ES-I3 (cell line): ENCODE measurements around the gene CADPS2.

ENCODE experiments used
- H3K36me3 ChIP-seq: 2 replicates; pipeline ENCODE4 v1.6.1; 2013; ENCODE audit warnings: mild to moderate bottlenecking, low read length, control low read depth, moderate library complexity; ENCODE audit not compliant: insufficient read depth
- H3K4me1 ChIP-seq: 2 replicates; pipeline ENCODE4 v1.6.1; 2013; ENCODE audit warnings: mild to moderate bottlenecking, control low read depth, low read length; ENCODE audit not compliant: insufficient read depth
- H3K9ac ChIP-seq: 2 replicates; pipeline ENCODE4 v1.6.1; 2013; ENCODE audit warnings: low read depth, mild to moderate bottlenecking, low read length, moderate library complexity
- H3K9me3 ChIP-seq: 2 replicates; pipeline ENCODE4 v1.6.1; 2013; ENCODE audit warnings: mild to moderate bottlenecking, low read length, moderate library complexity; ENCODE audit not compliant: control insufficient read depth, insufficient read depth

The CADPS2 gene

DNA sequence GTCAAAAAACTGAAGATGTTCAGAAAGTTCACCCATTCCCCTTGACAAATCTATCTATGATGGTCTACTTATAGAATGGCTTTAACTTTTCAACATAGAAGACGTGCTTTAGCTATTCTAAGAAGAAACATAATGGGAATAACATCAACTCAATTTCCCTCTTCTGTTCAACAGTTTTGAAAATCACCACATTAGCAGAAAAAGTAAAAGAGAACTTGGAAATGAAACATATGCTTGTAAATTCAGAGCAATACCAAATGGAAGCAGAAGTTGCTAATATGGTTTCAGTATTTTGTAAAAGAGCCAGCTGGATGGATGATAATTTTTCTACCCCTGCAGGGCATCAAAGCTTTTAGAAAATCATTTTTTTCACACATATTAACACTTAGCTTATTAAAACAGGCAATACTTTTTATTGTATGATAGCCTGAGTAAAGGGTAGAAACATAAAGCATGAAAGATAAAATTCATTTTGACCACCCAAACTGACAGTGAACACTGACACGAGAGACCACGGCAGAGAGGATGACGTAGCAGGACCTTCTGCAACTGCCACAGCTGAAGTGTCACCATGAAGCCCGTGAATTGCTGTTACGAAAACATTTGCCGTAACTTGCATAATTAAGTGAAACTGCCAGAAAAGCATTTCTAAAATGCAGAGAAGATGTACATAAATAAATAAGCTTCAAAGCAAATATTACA, 542.5 kb downstream of the CADPS2 start:
- H3K4me1 ChIP-seq: peaks cover 10% of the 10 kb centered on the region
- H3K36me3 ChIP-seq: no peaks in the 10 kb centered on the region
- no peak overlapping the region for H3K9ac ChIP-seq
- no peaks in the 10 kb centered on the region for H3K9me3 ChIP-seq

- no peaks in the 10 kb centered on the region for H3K9me3 ChIP-seq
- H3K4me1 ChIP-seq: peaks cover 21% of the 10 kb centered on the region
- H3K9ac ChIP-seq: no peak overlapping the region
- H3K36me3 ChIP-seq: no peaks in the 10 kb centered on the region
Measured at GRCh38 chr7:122340427-122340826, 545.8 kb downstream of the CADPS2 start.

DNA sequence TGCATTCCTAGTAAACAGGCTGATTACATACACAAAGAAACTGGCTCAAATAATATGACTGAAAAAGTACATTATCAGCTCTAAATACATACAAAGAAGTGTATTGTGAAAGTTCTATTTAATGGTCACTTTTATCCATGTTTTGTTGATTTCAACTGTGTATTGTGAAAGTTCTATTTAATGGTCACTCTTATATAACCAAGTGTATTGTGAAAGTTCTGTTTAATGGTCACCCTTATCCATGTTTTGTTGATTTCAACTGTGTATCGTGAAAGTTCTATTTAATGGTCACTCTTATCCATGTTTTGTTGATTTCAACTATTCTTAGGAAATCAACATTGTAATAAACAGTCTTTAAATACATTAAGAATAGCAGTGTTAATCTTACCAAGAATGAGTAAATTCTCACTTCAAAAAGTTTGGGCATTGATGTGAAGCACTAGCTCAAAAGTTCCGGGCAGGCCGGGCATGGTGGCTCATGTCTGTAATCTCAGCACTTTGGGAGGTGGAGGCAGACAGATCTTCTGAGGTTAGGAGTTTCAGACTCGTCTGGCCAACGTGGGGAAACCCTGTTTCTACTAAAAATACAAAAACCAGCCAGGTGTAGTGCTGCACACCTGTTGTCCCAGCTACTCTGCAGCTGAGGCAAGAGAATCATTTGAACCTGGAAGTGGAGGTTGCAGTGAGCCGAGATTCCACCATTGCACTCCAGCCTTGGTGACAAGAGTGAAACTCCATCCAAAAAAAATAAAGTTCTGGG, 546.9 kb downstream of the CADPS2 start:
- H3K4me1 ChIP-seq: peaks cover 18% of the 10 kb centered on the region
- no peak overlapping the region for H3K9ac ChIP-seq
- H3K36me3 ChIP-seq: no peaks in the 10 kb centered on the region
- no peaks in the 10 kb centered on the region for H3K9me3 ChIP-seq

DNA sequence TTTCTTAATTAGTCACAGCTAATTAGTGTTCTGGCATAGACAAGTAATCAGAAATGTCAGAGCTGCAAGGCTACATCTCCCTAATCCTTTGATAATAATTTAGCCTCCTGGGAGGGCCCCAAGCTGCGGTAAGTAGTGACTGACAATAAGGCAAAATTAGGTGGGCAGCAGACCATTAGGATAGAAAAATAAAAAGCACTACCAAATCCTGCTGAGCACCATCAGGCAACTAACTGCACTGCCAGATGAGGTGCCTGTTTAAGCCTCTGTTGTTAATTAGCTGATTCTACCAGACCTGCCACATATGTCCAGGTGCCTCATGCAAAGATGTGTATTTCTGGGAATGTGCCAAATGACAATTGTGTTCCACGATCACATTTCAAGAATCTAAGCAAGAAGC, 549.2 kb downstream of the CADPS2 start:
- Histone ChIP-seq H3K4me1 (peaks cover 10% of the 10 kb centered on the region), H3K36me3 (no peaks in the 10 kb centered on the region)

DNA sequence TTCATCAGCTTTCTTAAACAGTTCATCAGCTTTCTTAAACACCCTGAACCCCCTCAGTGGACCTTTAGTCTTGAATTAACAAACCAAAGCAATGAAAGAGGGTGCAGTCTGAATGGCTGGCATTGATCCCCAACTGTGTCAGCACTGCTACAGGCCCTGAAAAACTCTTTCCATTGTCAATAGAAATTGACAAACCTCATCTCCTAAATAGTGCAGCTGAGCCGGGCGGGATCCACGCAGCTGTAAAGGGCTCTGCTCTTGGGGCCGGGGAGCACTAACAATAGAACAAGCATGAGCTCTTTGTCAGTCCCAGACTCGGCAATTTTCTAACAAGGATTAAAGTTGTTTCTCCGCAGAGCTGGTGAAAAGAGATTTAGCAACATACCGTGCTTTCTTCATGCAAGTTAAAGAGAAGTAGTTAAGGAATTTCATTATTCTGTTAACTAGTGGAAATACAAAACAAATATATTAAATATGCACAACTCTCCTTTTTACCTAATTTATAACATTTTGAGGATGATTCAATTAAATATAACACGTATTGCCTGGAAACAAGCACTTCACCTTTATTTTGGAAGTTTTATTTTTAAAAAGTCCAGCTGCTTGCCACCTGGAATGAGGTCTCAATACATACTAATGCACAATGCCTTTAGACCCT, 557.0 kb downstream of the CADPS2 start:
- Histone ChIP-seq H3K9me3 (no peaks in the 10 kb centered on the region), H3K4me1 (peaks cover 16% of the 10 kb centered on the region; the same call in 1 of the 2 replicates), H3K36me3 (no peaks in the 10 kb centered on the region), H3K9ac (no peak overlapping the region)

More for the DNA sequence above, 549.2 kb downstream of the CADPS2 start:
- no peak overlapping the region for H3K9ac ChIP-seq
- no peaks in the 10 kb centered on the region for H3K9me3 ChIP-seq

DNA sequence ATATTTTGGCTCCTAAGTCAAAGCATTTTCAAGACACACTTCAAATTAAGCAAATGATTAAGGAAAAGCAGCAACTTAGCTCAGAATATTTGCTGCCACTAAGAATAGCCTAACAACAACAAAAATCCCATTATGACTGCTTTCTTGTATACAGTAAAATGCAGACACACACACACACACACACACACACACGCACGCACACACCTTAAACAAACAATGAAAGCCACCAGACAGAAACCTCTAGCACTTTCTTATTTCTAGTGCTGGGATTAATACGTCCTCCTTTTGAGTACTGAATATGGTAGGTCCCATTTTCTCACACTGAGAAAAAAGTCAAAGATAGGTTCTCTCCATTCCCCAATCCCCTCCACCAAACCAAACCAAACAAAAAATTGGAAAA, 558.3 kb downstream of the CADPS2 start:
- H3K9ac ChIP-seq: no peak overlapping the region
- no peaks in the 10 kb centered on the region for H3K9me3 ChIP-seq
- H3K36me3 ChIP-seq: no peaks in the 10 kb centered on the region
- peaks cover 16% of the 10 kb centered on the region; the same call in 1 of the 2 replicates for H3K4me1 ChIP-seq

DNA sequence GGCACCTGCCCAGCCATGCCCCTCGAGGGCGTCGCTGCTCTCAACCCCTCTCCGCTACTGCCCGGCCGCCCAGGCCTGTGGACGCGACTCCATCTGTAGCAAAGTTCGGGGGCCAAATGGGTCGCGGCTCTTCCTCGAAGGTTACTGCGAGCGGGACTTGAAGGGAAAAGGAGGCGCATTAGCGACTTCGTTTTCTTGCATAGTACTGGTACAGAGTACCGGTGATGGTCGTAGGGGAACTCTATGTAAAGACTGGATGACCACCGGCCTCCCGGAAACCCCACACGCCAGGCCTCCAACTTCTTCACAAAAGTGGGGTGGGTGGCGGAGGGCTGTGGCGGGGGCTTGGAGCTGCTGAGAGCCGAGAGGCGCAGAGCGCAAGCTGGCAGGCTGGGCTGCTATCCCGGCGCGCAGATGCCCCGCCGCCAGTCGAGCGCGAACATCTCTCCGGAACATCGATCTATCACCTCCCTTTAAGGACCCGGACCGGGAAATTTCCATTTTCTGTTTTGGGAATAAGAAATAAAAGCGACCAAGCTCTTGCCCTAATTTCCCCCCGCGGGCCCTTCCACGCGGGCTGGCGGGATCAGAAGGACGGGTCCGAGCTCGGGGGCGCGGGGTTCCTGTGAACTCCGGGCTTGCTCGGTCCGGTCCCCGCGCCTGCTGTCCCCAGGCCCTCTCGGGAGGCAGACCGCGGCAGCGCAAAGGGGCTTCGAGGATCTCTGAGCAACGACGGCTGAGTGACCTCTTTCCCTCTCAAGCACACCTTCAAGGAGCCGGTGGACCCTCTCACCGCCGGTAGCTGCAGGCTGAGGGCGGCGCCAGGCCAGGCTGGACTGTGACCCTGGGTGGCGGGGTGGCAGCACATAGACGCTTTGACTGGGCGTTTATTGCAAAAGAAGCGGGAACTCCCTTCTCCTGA, 569.5 kb downstream of the CADPS2 start:
- no peaks in the 10 kb centered on the region for H3K9me3 ChIP-seq
- H3K9ac ChIP-seq: peak overlapping the region; percentile 50; the same call in 1 of the 2 replicates
- H3K4me1 ChIP-seq: no peaks in the 10 kb centered on the region
- H3K36me3 ChIP-seq: no peaks in the 10 kb centered on the region

DNA sequence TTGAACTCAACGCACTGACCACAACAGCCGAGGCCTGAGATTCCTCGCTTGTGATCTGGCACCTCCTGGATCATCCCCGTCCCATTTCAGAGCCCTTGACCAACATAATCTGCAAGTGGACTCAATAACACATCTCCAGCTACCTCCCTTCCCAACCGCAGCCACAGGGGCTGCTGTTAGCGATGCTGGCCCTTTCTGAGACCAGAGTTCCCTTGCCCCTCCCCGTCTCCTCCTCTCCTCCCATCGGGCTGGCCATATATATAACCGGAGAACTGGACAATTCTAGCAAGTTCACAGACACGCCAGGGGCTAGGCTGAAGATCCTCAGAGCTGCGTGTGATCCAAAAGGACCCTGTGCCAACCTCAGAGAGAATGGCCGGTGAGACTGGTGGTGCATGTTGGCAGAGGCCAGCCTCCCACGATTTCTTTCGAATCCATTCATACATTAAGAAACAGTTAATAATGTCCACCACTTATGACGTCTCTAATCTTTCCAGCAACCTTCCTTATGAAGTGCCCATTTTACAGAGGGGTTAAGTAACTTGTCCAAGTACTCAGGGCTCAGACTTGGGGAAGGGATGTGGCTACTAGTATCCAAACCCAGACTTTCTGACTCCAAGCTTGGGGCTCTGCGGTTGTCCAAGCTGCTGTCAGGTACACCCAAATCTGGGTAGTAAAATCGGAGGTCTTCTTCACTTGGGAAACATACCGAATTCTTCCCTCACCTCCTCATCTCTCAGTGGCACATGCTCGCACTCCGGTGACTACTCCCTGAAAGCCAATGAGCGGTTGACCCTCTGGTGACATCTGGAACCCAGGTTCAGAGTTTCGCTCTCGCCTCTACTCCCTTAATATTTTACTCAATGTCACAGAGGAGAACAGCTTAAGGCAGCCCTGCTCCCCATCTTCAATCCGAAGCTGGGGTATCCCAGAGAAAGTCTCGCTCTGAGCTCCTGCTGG, 570.5 kb downstream of the CADPS2 start:
- H3K9ac ChIP-seq: peak overlapping the region; percentile 50; the same call in 1 of the 2 replicates
- no peaks in the 10 kb centered on the region for H3K4me1 ChIP-seq
- no peaks in the 10 kb centered on the region for H3K36me3 ChIP-seq
- no peaks in the 10 kb centered on the region for H3K9me3 ChIP-seq

DNA sequence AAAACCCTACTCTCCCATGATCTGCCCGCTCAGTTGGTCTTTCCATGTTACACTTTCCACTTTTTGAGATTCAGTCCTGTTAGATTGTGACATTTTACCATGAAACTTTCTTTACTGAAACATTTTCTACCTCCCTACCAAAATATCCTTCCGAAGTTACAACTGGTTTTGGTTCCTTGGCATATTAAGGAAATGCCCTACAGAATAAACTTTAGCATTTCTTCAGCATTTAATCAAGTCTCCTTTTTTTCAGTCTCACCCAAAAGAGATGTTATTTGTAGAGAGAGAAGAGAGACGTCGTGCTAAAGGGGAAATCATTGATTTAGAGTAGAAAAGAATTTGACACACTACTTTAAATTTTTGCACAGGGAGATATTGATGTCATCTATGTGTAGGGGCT, 572.0 kb downstream of the CADPS2 start:
- no peaks in the 10 kb centered on the region for H3K36me3 ChIP-seq
- no peak overlapping the region for H3K9ac ChIP-seq
- H3K9me3 ChIP-seq: no peaks in the 10 kb centered on the region
- no peaks in the 10 kb centered on the region; the same call in 1 of the 2 replicates for H3K4me1 ChIP-seq

DNA sequence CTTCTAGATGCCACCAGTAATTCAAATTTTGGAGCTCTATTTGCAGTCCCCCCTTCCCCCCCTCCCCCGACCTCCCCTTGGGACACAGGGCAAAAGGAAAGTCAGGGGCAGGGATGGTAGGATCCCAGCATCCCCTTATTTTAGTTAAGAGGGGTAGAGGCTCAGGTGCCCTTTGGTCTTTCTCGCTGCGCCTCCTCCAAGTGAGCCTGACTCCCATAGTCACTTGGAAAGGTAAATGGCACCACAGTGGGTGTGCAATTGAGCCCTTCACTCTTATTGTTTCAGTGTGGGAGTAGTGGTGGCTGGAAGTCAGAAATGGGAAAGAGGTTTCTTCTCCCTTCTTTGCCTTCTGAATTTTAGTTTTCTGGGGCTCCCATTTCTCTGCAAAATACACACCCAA, 573.5 kb downstream of the CADPS2 start:
- no peaks in the 10 kb centered on the region for H3K36me3 ChIP-seq
- H3K4me1 ChIP-seq: no peaks in the 10 kb centered on the region; the same call in 1 of the 2 replicates
- H3K9me3 ChIP-seq: no peaks in the 10 kb centered on the region

DNA sequence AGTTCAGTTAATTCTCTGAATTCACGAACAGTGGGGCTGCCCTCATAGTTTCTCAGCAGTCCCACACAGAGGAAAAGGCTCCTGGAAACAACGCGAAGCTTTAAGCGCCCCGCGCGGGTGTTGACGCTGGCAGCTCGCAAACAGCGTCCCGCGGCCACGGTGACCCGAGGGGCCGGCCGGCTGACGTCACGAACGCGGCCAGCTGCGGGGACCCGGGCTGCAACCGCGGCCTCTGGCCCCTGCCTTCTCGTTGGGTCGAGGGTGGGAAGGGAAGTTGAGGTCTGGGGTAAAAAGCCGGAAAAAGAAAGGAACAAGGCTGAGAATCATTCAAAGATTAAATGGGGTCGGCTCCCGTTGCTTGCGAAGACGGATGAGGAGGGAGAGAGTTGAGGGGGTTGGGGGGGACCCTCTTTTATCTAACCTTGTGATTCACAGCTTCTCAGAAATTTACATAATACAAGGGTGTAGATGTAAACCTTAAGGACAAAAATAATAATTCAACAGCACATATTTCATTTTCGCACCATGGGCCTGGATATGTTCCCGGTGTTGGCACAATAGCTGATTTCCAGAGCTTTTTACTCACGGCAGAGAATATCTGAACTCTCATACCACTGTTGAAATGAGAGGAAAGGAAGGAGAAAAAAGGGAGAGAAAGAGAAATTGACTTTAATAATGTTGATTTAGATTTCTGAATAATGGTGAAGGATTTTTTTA, 574.4 kb downstream of the CADPS2 start:
- Histone ChIP-seq H3K9me3 (no peaks in the 10 kb centered on the region), H3K4me1 (no peaks in the 10 kb centered on the region; the same call in 1 of the 2 replicates), H3K36me3 (no peaks in the 10 kb centered on the region), H3K9ac (peak overlapping the region; percentile 56; the same call in 1 of the 2 replicates)

More for the DNA sequence above, 573.5 kb downstream of the CADPS2 start:
- no peak overlapping the region for H3K9ac ChIP-seq

DNA sequence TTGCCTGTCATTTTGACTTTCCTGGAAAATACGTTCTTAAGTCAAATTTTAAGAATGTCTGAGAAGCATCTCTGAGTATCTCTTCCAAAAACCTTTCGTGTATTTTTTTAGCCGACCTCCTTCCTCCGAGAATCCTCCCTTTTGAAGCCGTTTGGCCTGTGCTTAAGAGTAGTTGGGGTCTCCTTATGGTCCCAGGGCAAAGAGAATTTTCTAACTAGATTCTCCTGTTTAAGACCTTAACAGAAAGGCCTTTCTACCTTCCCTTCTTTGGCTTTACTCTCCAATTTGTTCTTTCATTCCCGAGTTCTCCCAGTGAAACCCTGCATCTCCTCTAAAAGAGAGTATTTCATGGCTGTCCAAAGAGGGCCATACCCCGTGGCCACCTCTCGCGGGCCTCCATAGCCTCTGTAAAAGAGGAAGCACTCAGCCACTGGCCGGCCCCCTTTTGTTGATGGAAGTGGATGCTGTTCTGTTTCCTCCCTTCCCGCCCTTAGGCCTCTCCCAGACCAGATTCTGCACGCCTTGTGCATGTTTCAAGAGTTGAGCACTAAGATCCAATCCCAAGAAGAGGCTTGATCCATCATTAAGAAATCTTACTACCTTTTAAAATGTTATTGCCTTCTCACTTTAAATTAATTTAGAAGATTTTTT, 575.1 kb downstream of the CADPS2 start:
- Histone ChIP-seq H3K9ac (peak overlapping the region; percentile 56; the same call in 1 of the 2 replicates), H3K9me3 (no peaks in the 10 kb centered on the region), H3K36me3 (no peaks in the 10 kb centered on the region), H3K4me1 (no peaks in the 10 kb centered on the region; the same call in 1 of the 2 replicates)
